KOPT-K1 (cell line): Measurements from ENCODE around the gene DCTN4.
"Not testable (repeated sequence)": the region's sequence is repeated elsewhere in the genome, so short reads cannot be mapped to it uniquely, and the experiment has no call there.

ENCODE experiments used
- H3K27ac ChIP-seq: fragments of 200-600 bp; sonication (generic); 2 replicates; pipeline ENCODE4 v1.5.1; 2016; ENCODE audit warnings: antibody characterized with exemption, mild to moderate bottlenecking, low read depth, low read length; ENCODE audit not compliant: poor library complexity, severe bottlenecking
- H3K36me3 ChIP-seq: fragments of 200-600 bp; sonication (generic); 2 replicates; pipeline ENCODE4 v1.5.1; 2017; ENCODE audit warnings: antibody characterized with exemption, mild to moderate bottlenecking, low read length, moderate library complexity; ENCODE audit not compliant: insufficient read depth
- H3K9me3 ChIP-seq: fragments of 200-600 bp; sonication (generic); 2 replicates; pipeline ENCODE4 v1.5.1; 2017; ENCODE audit warnings: antibody characterized with exemption, low read length, mild to moderate bottlenecking; ENCODE audit not compliant: insufficient read depth, poor library complexity, severe bottlenecking

Gene DCTN4

GRCh38 chr5:150758531-150759333 is at the start of gene DCTN4:
TSS of gene DCTN4 (minus strand) at chr5:150759017. CDS start at chr5:150758993, 24 bp downstream.
- no peaks in the 10 kb centered on the region for H3K9me3 ChIP-seq
- peaks cover 34% of the 10 kb centered on the region for H3K36me3 ChIP-seq
- H3K27ac ChIP-seq: peak within 1 kb of the TSS; percentile 80

- Histone ChIP-seq H3K36me3 (no peaks in the 10 kb centered on the region), H3K9me3 (no peaks in the 10 kb centered on the region), H3K27ac (no peak overlapping the region)
Observed at GRCh38 chr5:150804388-150804787, 45.6 kb upstream of the DCTN4 start.

DNA sequence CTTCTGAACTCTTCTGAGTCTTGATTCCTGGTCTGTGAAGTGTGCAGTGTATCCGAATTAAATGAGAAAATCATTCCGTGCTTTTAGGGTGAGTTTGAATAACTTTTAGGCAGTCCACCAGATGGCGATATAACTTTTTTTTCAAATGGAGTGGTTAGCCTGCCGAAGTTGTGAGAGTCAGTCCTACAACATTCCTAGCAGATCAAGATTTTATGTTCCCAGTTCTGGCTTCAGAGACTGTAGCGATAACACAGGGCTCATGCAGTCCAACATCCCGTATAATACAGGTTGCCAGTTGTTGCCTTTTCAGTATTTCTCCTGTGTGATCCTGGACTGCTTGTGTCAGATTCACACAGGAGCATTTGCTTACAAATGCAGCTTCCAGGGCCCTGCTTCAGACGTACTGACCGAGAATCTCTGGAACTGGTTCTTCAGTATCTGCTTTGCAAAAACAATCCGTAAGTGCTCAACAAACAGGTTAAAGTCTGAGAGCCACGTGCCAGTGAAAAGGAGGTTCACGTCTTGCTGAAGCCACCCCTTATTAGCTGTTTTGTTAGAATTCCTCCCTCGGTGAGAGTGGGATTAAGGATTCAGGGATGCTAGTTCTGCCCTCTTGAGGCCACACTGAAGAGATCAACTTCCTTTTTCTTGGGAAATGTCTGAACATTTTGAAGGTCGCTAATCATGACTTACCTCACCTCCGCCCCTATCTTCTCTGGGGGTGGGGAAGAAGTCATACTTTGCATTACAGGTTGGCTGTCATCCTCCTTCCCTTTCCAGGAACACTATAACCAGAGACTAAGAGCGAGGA is 42.5 kb upstream of the DCTN4 start:
- Histone ChIP-seq H3K9me3 (no peaks in the 10 kb centered on the region), H3K27ac (no peak overlapping the region), H3K36me3 (no peaks in the 10 kb centered on the region)

DNA sequence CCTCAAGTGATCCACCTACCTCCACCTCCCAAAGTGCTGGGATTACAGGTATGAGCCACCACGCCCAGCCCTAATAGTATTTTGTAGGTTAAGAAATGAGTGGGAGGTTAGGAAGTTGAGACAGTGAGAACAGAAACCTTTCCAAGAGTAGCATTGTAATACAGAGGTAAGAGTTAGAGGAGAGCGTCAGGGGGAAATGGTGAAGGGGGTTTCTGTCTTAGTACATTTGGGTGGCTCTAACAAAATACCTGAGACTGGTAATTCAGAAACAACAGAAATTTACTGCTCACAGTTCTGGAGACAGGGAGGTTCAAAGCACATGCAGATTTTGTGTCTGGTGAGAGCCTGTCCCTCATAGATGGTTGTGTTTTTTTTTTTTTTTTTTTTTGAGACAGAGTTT is 38.6 kb upstream of the DCTN4 start:
- Histone ChIP-seq H3K36me3 (no peaks in the 10 kb centered on the region), H3K9me3 (no peaks in the 10 kb centered on the region), H3K27ac (no peak overlapping the region)

GRCh38 chr5:150794927-150795326 is 36.1 kb upstream of the DCTN4 start:
- Histone ChIP-seq H3K36me3 (no peaks in the 10 kb centered on the region), H3K9me3 (no peaks in the 10 kb centered on the region), H3K27ac (no peak overlapping the region)

DNA sequence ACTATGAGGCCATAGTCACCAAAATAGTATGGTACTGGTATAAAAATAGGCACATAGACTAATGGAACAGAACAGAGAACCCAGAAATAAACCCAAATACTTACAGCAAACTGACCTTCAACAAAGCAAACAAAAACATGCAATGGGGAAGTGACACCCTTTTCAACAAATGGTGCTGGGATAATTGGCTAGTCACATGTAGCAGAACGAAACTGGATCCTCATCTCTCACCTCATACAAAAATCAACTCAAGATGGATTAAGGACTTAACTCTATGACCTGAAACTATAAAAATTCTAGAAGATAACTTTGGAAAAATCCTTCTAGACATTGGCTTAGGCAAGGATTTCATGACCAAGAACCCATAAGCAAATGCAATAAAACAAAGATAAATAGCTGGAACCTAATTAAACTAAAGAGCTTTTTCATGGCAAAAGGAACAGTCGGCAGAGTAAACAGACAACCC is 34.6 kb upstream of the DCTN4 start:
- not testable (repeated sequence) for H3K36me3 ChIP-seq, H3K27ac ChIP-seq, H3K9me3 ChIP-seq

GRCh38 chr5:150791536-150791935 is 32.7 kb upstream of the DCTN4 start:
- Histone ChIP-seq H3K9me3 (no peaks in the 10 kb centered on the region), H3K36me3 (no peaks in the 10 kb centered on the region), H3K27ac (no peak overlapping the region)

- Histone ChIP-seq H3K36me3 (no peaks in the 10 kb centered on the region), H3K27ac (peak overlapping the region; percentile 56), H3K9me3 (peaks cover 10% of the 10 kb centered on the region)
Observed at GRCh38 chr5:150789943-150790611, 31.3 kb upstream of the DCTN4 start.

GRCh38 chr5:150789450-150789849 is 30.6 kb upstream of the DCTN4 start:
- Histone ChIP-seq H3K27ac (peak overlapping the region; percentile 56), H3K9me3 (peaks cover 10% of the 10 kb centered on the region), H3K36me3 (no peaks in the 10 kb centered on the region)

DNA sequence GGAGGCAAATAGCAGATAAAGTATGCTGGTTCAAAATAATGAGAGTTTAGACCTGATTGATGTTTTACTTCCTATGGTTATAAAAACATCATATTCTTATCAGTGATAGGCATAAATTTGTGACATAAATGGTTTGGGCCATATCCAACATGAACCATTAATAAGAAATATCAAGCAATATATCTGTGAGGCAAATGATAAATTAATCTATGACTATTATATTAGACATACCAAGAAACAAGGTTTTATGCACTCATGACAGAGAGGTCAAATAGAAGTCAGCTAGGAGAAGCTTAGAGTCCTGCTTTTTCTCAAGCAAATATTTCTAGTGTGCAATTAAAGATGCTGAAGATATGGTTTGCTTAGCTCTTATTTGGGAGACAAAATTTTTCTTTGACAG is 30.2 kb upstream of the DCTN4 start:
- peaks cover 10% of the 10 kb centered on the region for H3K9me3 ChIP-seq
- H3K27ac ChIP-seq: peak overlapping the region; percentile 56
- H3K36me3 ChIP-seq: no peaks in the 10 kb centered on the region

DNA sequence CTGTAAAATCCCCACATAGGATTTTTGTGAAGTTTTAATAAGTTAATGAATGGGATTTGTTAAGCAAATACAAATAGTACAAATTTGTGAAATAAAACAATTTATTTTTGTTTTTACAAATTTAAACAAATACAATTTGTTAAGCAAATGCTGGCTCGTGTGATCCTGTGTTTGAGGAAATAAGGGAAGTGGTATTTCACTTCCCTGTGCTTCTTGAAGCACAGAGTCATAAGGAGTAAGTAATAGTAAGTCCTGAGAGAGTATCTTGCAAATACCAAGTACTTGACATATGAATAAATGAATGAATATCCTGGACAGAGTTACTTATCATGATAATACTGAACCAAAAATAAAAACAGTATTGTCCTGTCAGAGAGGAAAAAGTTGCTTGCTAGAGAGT is 28.8 kb upstream of the DCTN4 start:
- Histone ChIP-seq H3K36me3 (no peaks in the 10 kb centered on the region), H3K27ac (no peak overlapping the region), H3K9me3 (peaks cover 10% of the 10 kb centered on the region)

GRCh38 chr5:150786876-150787275 is 28.1 kb upstream of the DCTN4 start:
- Histone ChIP-seq H3K9me3 (peaks cover 10% of the 10 kb centered on the region), H3K27ac (no peak overlapping the region), H3K36me3 (no peaks in the 10 kb centered on the region)

DNA sequence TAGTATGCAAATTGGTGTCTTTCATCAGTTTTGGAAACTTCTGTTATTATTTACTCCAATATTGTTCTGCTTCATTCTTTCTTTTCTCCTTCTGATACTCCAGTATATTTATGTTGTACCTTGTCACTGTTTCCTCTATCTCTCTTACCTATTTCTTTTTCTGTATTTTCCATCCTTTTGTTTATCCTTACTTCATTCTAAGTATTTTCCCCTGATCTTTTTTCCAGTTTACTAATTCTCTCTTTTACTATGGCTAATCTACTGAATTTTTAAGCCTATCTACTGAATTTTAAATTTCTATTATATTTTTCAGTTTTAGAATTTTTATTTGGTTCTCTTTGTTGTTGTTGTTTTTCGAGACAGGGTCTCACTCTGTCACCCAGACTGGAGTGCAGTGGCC is 27.1 kb upstream of the DCTN4 start:
- Histone ChIP-seq H3K9me3 (peaks cover 10% of the 10 kb centered on the region), H3K36me3 (no peaks in the 10 kb centered on the region), H3K27ac (no peak overlapping the region)

- Histone ChIP-seq H3K9me3 (peaks cover 10% of the 10 kb centered on the region), H3K27ac (peak overlapping the region; percentile 82), H3K36me3 (no peaks in the 10 kb centered on the region)
Observed at GRCh38 chr5:150783422-150783928, 24.7 kb upstream of the DCTN4 start.

DNA sequence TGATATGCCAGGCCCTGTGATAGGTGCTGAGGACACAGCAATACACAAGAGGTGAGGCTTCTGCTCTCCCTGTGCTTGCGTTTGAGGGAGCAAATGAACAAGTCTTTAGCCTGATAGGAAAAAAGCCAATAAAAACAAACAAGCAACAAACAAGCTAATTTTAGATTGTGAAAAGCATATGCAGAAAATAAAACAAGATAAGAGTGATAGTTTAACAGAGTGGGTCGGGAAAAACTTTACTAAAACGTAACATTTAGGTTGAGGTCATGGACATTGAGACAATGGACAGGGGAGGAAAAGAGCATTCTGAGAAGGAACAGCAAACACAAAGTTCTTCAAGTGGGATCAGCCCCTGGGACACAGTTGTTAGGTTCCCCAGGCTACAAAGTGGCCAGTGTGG is 24.0 kb upstream of the DCTN4 start:
- H3K9me3 ChIP-seq: peaks cover 10% of the 10 kb centered on the region
- peak overlapping the region; percentile 82 for H3K27ac ChIP-seq
- H3K36me3 ChIP-seq: no peaks in the 10 kb centered on the region
